ENCODE measurements around the gene ZDHHC19.
"Not testable (repeated sequence)": the region's sequence is repeated elsewhere in the genome, so short reads cannot be mapped to it uniquely, and the experiment has no call there.

The ZDHHC19 gene

GRCh38 chr3:196177567-196177966, 33.6 kb downstream of the ZDHHC19 start:
- DNase-seq: no peak

- no peak for DNase-seq
Observed at GRCh38 chr3:196175722-196176121, 35.5 kb downstream of the ZDHHC19 start.

GRCh38 chr3:196175116-196175625, 36.0 kb downstream of the ZDHHC19 start:
- no peak for DNase-seq

GRCh38 chr3:196174652-196175051, 36.5 kb downstream of the ZDHHC19 start:
- DNase-seq: no peak

GRCh38 chr3:196170296-196170695, 40.9 kb downstream of the ZDHHC19 start:
- DNase-seq: not testable (repeated sequence)

GRCh38 chr3:196169836-196170240, 41.4 kb downstream of the ZDHHC19 start:
- DNase-seq: no peak

GRCh38 chr3:196168808-196169391, 42.3 kb downstream of the ZDHHC19 start:
- DNase-seq: peak; percentile 99

GRCh38 chr3:196166741-196167140, 44.5 kb downstream of the ZDHHC19 start:
- no peak for DNase-seq

GRCh38 chr3:196165850-196166249, 45.4 kb downstream of the ZDHHC19 start:
- DNase-seq: no peak

GRCh38 chr3:196165006-196165575, 46.1 kb downstream of the ZDHHC19 start:
- DNase-seq: not testable (repeated sequence)

- no peak for DNase-seq
Observed at GRCh38 chr3:196164576-196164975, 46.6 kb downstream of the ZDHHC19 start.

- no peak for DNase-seq
Observed at GRCh38 chr3:196163666-196164493, 47.3 kb downstream of the ZDHHC19 start.

- no peak for DNase-seq
Observed at GRCh38 chr3:196163212-196163611, 48.0 kb downstream of the ZDHHC19 start.

GRCh38 chr3:196162679-196163078, 48.5 kb downstream of the ZDHHC19 start:
- DNase-seq: no peak

- peak; percentile 23 for DNase-seq
Observed at GRCh38 chr3:196159952-196160804, 51.0 kb downstream of the ZDHHC19 start.

- no peak for DNase-seq
Observed at GRCh38 chr3:196159526-196159925, 51.7 kb downstream of the ZDHHC19 start.

- DNase-seq: no peak
Observed at GRCh38 chr3:196156160-196156559, 55.0 kb downstream of the ZDHHC19 start.

- DNase-seq: no peak
Observed at GRCh38 chr3:196150481-196150880, 60.7 kb downstream of the ZDHHC19 start.

- no peak for DNase-seq
Observed at GRCh38 chr3:196149831-196150301, 61.3 kb downstream of the ZDHHC19 start.

- DNase-seq: no peak
Observed at GRCh38 chr3:196149375-196149774, 61.8 kb downstream of the ZDHHC19 start.

All from COR-L47 (cell line).